ENCODE measurements around the gene LGALS1. TPM values are rescaled to one million over a fixed set of nuclear protein-coding genes. Genes with fewer than 3 reads are reported as not detected.

LGALS1 gene
- total and polyA plus RNA-seq, 8 donors, result 15.9 to 249 (median 87.5) TPM

- no peak for FAIRE-seq
- peak overlapping the region; percentile 3 to 87 (median 64) for H3K27ac ChIP-seq
- H3K27me3 ChIP-seq, result no peaks in the 10 kb centered on the region
- H3K4me3 ChIP-seq, result peak overlapping the region; percentile 36 to 63 (median 48)
- intact Hi-C loops (cut with DNase I), result no loop called here
- WGBS, 2 donors, result 22 to 27% methylated on average over 16 of the region's 17 CpGs
- H3K36me3 ChIP-seq, result no peaks in the 10 kb centered on the region
- peak in 4 of 6 donors; percentile 45 to 57 (median 52) for DNase-seq
- ATAC-seq, result peak; percentile 13 to 24 (median 16)
- H3K9me3 ChIP-seq, result no peaks in the 10 kb centered on the region
- no peak for TF ChIP-seq CTCF (IDR thresholded peaks at IDR 0.05)
- H3K4me1 ChIP-seq, result peaks cover 0 to 29% (median 14%) of the 10 kb centered on the region in 3 donors
Measured at GRCh38 chr22:37675930-37676735, 697 bp downstream of the LGALS1 start.

DNA sequence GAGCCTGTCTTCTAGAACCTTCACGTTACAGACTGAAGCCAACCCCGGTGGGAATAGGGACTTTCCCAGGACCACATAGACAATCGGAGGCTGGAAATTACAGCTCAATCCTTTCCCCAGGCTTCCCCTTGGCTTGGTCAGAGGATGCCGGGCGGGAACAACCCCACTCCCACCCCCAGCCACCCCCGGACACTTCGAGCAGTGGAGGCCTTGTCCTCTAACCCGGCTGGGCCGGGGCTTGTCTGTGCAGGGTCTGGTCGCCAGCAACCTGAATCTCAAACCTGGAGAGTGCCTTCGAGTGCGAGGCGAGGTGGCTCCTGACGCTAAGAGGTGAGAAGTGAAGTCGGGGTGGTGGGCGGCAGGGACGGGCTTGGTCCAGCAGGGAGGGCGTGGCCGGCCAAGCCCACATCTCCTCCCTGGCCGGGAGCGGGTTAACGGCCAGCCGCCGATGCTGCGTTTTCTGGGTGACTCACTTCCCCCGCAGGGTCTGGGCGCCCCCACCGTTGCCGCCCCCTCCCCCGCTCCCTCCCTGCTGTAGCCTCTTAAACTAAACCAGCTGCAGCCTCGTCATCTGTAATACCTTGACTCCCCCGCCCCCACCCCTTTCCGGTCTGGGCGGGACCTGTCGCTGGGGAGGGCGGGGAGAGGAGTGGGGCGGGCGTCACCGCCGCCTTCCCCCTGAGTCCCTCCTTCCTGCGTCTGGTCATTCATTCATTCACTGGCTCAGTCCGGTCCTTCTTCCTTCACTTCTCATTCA, 1.5 kb downstream of the LGALS1 start:
- ATAC-seq (peak; percentile 73 to 81 (median 78)), DNase-seq (peak; percentile 83 to 87 (median 86)), FAIRE-seq (no peak)
- no peaks in the 10 kb centered on the region for H3K9me3 ChIP-seq
- no peak for TF ChIP-seq CTCF (IDR thresholded peaks at IDR 0.05)
- H3K4me1 ChIP-seq, result peaks cover 0 to 29% (median 14%) of the 10 kb centered on the region in 3 donors
- H3K36me3 ChIP-seq, result no peaks in the 10 kb centered on the region
- intact Hi-C loops (cut with DNase I), result no loop called here
- H3K4me3 ChIP-seq, result peak overlapping the region; percentile 36 to 63 (median 48)
- no peaks in the 10 kb centered on the region for H3K27me3 ChIP-seq
- WGBS, 2 donors, result 3 to 4% methylated on average over 39 to 42 of the region's 42 CpGs
- peak overlapping the region; percentile 18 to 87 (median 64) for H3K27ac ChIP-seq

DNA sequence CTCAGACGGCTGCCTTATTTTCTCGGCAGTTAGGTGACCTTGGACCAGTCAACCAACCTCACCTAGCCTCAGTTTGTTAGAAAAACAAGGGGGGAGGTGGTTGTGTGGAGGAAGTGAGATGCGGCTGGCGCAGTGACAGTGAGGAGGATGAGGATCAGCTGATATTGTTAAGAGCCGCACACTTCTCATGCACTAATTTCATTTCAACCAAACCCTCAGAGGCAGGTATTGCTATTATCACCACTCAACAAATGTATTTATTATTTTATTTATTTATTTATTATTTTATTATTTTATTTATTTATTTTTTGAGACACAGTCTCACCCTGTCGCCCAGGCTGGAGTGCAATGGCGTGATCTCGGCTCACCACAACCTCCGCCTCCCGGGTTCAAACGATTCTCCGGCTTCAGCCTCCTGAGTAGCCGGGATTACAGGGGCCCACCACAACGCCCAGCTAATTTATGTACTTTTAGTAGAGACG, 2.1 kb downstream of the LGALS1 start:
- no peak for TF ChIP-seq CTCF (IDR thresholded peaks at IDR 0.05)
- Histone ChIP-seq H3K4me3 (peak overlapping the region; percentile 36 to 63 (median 48)), H3K4me1 (peaks cover 0 to 29% (median 14%) of the 10 kb centered on the region in 3 donors), H3K9me3 (no peaks in the 10 kb centered on the region), H3K27me3 (no peaks in the 10 kb centered on the region), H3K27ac (peak overlapping the region in 2 of 4 donors; percentile 29 to 87), H3K36me3 (no peaks in the 10 kb centered on the region)
- intact Hi-C loops (cut with DNase I), result no loop called here
- ATAC-seq (no peak), FAIRE-seq (no peak), DNase-seq (no peak)
- 47 to 48% methylated on average over 15 of the region's 15 CpGs for WGBS, 2 donors

DNA sequence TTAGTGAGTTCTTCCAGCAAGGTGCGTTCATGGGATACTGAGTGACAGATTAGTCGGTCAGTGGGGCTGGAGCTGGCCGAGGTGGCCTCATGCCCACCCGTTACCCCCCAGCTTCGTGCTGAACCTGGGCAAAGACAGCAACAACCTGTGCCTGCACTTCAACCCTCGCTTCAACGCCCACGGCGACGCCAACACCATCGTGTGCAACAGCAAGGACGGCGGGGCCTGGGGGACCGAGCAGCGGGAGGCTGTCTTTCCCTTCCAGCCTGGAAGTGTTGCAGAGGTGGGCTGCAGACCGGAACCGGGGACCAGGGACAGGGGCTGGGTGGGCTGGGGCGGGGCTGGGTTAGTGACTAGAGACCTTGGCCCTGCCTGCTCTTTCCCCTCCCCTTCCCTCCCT, 2.9 kb downstream of the LGALS1 start:
- no peak for FAIRE-seq
- WGBS, 2 donors, result 67 to 68% methylated on average over 18 of the region's 18 CpGs
- no peak for TF ChIP-seq CTCF (IDR thresholded peaks at IDR 0.05)

More for the DNA sequence above, 2.9 kb downstream of the LGALS1 start:
- Histone ChIP-seq H3K9me3 (no peaks in the 10 kb centered on the region), H3K4me1 (peaks cover 0 to 29% (median 14%) of the 10 kb centered on the region in 3 donors), H3K27me3 (no peaks in the 10 kb centered on the region), H3K4me3 (no peak overlapping the region), H3K36me3 (no peaks in the 10 kb centered on the region), H3K27ac (no peak overlapping the region)
- ATAC-seq (no peak), DNase-seq (peak in 1 of 6 donors; percentile 33)
- intact Hi-C loops (cut with DNase I), result no loop called here

Measured in pancreas (tissue), 10 donors.